NOMO-1 (cell line): ENCODE measurements around the gene NHEJ1.

Source experiments
- DNase-seq, 2 experiments: peaks; one replicate each; lab custom pipeline; 2025; ENCODE audit not compliant: unreplicated experiment in 2 of 2; lab: John Stamatoyannopoulos, UW

NHEJ1 gene

DNA sequence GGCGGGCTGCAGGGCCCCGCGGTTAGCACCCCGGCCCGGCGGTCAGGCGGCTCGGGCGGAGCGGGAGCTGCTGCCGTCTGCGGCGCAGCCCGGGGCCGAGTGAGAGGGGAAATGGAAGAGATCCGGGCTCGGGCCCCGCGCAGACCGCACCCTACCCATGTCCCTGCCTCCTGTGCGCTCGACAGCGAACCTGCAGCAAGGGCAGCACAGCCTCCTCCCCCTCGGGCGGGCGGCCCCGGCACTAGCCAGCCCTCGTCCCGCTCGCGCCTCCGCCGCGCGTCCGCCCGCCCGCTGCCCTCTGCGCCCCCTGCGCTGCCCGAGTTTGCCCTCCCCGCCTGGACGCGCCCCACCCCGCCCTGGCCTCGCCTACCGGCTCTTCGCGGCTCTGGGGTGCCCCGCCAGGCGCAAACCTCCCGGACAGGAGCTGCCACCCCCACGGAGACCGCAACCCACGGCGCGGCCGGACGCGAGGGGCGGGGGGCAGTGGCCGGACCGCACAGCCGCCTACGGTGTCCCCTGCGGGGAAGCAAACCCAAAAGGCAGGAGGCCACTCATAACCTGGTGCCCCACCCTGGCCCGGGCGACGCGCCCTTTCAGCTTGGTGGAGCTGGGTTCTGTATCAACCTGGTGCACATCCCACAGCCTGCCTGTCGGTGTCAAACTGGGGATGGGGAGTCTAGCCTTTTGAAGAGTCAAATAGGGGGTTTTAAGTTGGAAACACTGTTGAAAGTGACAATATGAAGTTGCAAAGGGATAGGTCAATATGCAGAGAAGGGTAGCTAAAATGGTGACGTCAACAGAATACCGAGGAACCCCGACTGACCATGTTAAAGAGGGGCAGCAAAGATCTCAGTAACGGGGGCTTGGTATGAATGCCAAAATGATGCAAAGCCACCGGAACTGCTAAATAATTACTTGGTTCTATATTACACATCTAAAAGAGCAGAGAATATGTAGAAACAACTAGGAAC lies 99.5 kb downstream of the NHEJ1 start, which contains the start of gene IHH:
TSS of gene IHH (minus strand) at position 101 of the 971 bp plus-strand sequence. CDS start 454 bp downstream, outside the sequence.
- DNase-seq: peak; percentile 25 to 31

DNA sequence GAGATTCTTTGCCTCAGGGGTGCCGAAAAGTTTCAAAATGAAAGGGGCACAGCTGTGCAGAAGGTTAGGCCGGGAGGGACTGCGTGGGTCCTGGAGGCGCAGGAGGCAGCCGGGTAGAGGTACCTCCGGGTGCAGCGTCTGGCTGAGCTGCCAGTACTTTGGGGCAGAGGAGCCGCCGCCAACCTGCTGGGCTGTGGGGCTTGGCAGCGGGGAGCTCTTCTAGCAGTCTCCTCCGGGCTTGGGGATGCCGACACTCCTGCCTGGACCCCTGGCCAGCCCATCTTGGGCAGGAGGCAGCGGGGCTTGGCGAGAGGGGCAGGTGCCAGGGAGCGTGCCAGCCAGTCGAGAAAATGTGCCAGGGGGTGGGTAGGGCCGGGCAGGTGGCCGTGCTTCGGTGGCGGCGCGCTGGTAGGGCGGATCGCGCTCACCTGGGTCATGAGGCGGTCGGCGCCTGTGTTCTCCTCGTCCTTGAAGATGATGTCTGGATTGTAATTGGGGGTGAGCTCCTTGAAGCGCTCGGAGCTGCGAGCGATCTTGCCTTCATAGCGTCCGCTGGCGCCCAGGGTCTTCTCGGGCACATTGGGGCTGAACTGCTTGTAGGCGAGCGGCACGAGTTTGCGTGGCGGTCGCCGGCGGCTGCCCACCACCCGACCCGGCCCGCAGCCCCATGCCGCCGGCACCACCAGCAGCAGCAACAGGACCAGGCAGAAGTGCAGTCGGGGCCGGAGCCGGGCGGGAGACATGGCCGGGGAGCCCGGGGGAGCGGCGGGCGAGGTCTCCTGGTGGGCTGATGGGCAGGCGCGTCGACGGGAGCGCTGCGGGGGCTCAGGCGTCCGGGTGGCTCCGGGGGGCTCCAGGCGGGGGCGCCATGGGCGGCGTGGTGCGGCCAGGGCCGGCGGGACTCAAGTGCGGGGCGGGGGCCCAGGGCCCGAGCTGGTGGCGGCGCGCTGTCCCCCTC lies 100.6 kb downstream of the NHEJ1 start:
- DNase-seq: no peak

DNA sequence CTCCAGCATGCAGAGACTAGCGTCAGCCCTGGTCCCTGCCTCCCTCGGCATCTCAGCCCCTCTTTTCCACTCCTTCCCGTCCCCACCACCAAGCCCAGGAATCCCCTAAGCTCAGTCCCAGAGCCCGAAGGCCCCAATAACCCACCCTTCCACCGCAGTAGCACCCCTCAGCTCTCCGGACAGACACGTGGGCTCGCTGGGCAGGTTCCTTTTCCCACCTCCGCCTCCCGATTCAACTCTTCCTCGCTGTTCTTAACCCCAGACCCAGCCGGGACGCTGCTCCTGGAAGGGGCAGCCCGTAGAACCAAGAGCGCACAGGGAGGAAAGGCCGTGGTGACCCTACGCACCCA lies 101.3 kb downstream of the NHEJ1 start:
- DNase-seq: no peak

DNA sequence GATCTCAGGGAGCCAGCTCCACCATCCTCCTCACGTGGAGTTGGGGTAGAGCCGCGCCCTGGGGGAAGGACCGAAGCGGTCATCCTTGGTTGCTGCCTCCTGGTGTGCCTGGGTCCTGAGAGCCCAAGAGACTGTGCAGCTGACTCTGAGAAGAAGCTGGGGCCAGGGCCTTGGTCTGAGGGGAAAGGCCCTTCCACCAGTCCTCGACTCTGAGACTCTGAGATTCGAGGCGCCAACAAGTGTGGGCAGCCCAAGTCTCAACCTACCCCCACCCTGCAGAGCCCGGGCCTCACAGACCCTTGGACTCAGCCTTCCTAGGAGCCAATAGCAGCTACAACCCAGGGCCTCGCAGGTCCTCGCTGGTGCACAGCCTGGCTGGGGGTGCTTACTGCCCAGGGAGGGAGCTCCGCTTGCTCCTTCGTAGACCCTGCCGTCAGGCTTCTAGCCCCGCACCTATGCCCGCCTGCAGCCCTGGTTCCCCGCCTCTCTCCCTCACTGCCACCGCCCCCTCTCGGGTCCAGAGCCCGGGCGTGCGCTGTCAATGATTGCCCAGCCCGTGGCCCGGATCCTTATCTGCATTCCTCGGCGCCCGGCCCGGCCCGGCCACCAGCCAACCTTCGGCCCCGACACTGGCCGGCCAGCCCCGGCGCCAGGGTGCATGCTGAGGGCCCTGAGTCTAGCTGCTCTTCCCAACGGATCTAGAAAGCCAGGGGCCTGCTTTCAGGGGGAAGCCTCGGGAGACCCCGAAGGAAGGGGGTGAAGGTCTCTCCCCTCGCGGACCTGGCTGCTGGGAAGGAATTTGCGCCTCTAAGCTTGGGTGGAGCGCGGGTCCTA lies 101.9 kb downstream of the NHEJ1 start:
- DNase-seq: no peak

DNA sequence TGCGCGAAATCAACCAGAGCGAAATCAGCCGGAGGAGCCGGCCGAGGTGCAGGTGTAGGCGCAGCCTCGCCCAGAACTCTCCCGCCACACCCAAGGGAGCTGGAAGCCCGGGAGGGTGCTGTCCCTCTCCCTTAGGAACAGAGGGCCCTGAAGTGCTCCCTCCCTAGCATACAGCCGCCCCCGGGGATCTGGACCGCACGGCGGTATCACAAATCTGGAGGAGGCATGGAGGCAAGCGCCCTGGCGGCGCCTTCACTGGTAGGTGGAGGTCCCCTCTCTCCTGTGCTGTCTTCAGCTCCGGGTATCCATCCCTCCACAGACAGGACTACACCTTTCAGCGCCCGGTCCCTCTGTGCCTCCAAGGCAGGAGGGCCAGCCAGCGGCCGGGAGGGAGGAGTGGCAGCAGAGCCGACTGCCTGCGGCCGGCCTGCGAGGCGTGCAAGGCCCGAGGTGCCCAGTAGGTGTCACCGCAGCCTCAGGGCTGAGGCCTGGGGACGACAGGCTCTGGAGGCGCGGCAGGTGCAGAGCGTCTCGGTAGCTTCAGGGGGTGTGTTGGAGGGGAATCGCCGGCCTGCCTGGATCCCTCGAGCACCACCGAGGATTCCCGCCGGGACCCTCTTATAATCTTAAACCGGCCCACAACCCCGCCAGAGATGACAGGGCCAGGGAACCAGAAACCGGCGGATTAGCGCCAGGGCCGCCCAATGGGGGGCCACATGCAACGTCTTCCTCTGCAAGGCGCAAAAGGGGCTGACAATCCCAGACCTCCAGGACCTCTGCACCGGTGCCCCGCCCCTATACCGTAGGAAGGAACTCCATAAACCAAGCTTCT lies 102.7 kb downstream of the NHEJ1 start:
- DNase-seq: peak; percentile 36 to 75

DNA sequence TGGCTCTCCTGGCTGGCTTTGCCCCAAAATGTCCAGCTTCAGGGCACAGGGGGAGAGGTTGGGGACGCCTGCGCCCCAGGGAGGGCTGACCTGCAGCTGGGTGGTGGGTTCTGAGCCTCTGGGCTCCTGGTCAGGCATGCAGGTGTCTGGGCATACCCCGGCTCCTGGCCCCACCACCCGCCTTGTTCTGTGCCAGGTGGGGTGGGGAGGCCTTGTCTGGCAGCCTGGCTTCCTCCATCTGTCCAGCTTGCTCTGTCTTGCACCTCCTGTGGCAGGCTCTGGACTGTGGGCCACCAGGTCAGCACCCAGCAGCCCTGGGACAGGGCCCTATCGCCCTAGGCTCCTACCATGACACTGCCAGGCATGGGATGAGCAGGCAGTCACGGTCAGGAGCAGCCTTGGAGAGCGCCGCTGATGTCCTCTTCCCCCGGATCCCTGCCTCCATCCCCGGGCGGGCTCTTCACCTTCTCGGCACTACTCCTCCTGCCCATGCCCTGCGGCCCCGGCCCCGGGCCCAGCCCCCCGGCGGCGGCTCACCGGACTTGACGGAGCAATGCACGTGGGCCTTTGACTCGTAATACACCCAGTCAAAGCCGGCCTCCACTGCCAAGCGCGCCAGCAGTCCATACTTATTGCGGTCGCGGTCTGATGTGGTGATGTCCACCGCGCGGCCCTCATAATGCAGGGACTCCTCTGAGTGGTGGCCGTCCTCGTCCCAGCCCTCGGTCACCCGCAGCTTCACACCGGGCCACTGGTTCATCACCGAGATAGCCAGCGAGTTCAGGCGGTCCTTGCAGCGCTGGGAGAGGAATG lies 103.5 kb downstream of the NHEJ1 start:
- DNase-seq: no peak

DNA sequence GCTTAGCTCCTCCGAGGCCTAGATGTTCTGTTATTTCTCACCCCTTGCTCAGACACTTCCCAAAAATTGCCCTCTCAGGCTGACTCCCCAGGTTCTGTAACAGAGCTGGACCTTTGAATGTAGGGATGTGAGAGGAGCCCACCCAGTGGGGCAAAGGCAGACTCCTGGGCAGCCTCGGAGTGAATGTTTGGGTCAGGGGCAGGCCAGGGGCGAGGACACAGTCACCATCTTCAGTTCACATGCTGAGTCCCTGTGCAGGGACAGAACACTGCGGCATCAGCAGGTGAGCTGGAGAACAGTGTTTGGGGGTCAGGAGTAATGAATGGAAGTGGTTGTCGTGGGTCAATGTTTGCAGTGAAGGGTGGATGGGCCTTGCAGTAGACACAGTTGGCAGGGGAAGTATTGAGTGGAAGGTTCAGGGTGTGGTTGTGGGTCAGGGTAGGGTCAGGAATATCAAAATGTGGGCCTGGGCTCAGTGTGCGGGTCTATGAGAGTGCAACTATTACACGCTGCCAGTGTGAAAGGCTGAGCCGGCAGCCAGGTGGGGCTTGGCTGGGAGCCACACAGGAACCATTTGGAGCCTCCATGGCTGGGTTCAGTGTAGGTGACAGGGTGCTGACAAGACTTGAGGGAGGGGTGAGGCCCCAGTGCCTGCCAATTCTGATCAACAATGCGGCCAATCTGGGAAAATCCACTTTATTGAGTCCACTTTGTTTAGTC lies 104.3 kb downstream of the NHEJ1 start:
- DNase-seq: no peak

DNA sequence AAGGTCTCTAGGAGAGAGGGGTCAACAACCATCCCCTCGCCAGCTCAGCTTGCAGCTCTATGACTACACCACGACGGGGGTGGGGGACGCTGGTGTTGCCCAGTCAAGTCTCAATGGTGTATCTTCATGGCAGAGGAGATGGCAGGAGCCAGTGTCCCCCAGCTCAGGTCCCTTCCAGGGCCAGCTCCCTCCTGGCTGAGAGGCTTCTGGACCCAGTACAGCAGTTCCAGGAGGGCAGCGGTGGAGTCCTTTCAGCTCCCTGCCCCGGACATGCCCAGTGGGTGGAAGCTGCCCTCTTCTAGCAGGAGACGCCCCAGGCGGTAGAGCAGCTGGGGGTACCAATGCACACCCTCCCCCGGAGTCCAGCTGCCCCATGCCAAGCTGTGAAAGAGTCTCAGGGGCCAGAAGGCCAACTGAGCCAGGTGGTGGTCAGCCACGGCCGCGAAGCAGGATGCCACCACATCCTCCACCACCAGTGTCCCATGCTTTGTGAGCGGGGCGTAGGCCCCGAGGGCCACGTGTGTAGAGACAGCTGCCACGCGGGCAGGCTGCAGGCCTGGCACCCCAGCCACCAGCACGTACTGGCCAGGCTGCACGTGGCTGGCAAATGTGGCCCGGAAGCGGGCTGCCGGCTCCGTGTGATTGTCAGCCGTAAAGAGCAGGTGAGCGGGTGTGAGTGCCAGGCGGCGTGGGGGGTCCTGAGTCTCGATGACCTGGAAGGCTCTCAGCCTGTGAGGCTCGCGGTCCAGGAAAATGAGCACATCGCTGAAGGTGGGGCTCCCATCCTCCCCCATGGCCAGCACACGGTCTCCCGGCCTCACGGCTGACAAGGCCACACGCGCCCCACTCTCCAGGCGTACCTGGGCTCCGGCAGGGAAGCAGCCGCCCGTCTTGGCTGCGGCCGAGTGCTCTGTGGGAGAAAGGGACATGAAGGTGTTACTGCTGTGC lies 105.4 kb downstream of the NHEJ1 start:
- DNase-seq: no peak

DNA sequence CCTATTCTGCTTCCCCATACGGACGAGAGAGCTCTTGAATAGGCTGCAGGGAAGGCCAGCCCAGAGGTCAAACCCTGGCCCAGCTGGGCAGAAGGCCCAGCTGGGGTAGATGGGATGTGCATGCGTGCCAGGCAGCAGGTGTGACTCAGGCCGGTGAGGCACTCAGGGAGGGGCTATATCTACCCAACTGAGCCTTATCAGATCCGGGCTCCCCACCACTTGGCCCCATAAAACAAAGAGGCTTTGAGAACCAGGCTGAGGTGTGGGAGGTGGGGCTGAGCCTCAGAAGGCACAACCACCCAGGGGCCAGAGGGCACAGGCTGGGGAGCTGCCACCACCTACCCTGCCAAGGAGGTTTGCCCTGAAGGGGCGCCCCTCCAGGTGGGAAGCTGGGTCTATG lies 111.3 kb downstream of the NHEJ1 start:
- DNase-seq: no peak

DNA sequence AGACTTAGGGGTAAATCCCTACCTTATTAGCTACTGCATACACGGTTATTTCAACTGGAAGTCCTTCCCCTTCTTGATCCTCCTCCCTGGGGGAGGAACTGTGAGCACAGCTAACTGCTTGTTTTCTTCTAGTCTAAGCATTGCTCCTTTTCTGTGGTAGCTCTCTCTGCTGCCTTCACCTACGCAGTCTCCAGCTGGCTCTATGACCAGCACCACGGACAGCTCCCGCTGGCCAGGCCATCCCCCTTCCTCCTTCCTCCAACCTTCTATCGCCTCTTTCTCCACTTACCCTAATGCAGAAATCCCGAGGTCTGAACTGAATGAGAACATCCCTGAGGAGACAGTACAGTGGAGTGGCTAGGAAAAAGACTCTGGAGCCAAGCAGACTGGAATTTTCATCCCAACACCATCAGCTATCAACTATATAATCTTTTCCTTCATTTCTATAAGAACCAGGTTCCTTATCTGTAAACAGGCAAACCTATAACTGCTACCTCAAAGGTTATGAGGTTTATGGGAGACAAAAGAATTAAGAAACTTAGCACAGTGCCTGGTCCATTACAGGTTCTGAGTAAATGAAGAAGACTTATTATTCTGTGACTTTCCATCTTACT lies 114.6 kb downstream of the NHEJ1 start:
- peak; percentile 25 to 36 for DNase-seq

DNA sequence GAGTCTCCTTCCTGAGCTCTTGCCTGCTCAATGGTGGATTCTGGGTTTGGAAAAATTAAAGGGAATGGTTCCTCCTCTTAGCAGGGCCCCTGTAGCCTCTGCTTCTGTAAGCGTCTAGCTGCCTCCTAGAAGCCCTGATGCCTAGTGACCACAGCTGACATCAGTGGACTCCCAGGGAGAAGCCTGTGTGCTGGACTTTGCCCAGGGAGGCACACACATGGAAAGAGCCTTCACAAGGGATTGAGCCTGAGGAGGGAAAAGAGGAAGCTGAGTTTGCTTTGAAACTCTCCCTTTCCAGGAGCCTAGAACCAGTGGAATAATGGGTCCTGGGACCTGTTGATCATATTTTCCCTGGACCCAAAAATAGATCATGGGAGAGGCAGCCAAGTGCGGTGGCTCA lies 117.9 kb downstream of the NHEJ1 start:
- no peak for DNase-seq

DNA sequence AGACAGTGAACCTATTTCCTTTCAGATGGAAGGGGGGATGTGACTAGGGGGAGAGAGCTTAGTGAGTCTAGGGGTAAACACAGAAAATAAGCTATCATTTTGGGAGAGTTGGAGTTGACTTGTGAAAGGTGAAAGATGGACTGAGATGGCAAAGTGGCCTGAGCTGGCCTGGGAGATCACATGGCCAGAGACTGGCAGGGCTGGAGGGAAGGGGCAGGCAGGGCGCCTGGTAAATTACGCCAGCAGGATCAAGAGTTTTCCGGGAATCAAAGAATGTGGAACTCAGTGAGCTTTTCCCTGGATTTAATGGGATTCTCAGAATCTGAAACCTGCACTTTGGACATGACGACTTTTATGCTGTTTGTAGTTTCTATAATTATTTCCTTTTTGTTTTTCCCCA lies 118.5 kb downstream of the NHEJ1 start:
- DNase-seq: no peak

DNA sequence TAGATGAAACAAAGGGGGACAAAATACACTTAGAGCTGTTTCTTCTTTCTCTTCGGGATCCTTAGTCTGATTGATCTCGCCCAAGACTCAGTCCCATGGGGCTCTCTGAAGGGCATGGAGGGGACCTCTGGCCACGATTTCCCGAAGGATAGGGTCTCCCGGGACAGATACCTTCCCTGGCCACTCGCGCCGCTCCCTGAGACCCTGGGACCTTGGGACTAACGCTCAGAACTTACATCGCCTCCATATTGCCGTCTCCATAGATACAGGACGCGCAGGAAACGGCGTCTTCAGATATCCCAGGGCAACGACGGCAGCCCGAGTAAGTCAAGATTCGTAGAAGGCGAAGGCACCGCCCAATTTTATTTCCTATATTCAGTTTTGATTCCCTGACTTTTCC lies 119.4 kb downstream of the NHEJ1 start, which contains the start of gene CFAP65:
TSS of gene CFAP65 (minus strand) at position 265 of the 400 bp plus-strand sequence. CDS start 2,468 bp downstream, outside the sequence.
- no peak for DNase-seq

DNA sequence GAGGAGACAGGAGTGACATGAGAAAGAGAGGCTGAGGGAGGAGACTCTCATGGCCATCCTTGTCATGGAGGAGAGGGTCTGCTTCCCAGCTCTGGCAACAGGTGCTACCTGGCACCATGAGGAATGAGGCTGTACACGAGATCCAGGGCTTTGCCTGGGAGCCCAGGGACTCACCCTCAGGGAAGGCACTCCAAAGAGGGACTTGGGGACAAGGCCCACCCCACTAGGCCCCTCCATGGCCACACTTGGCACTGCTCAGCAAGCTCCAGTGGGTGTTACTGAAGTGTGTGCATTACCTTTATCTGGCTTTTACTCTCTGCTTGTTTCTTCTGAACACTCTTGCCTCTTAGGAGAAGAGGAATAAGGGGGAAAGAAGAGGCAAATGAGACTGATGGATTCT lies 122.0 kb downstream of the NHEJ1 start:
- DNase-seq: no peak

DNA sequence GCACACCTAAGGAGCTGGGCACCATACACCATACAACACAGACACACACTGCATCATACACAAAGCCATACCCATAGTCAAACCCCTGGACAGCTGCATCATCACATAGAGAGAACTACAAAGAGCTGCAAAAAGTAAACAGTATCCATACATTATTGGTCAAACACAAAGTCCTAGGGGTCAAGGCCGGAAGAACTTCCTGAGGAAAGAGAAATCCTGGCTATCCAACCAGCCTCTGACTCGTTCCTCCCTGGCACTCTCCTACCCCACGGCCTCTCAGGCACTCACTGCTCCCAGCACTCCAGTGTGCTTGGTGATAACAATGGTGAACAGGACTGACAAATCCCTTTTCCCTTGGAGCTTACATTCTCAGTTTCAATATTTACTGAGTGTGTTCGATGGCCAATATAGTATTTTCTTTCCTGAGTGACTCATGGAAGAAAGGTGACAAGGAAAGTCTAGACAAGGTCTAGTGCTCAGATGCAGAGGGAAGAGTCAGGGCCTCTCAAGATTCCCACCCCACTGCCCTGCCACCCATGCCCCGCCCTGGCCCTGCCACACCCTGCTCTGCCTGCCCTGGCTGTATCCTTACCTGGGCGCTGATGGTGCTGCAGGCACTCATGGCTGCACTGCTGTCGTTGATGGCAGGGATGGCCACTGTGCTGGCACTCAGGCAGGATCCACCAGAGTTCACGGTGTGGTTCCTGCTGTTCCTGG lies 122.7 kb downstream of the NHEJ1 start:
- DNase-seq: no peak

DNA sequence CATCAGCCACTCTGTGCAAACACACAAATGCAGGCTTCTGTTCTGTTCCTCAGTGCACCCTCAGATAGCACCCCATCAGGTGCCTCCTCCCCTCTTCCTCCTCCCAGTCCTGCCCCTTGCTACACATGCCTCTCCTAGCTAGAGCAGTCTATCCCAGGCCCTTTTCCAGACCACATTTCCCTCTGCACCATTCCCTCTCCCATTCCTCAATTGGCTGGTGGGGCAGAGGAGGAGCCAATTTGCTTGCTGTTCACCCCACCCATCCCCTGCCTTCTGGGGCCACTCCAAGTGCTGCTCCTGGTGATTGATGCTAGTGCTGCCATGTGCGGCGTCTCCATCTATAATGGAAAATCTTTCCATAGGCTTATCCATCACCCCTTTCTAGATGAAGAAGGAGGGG lies 124.7 kb downstream of the NHEJ1 start:
- no peak for DNase-seq
